ENCODE data around the gene ATP6V1C2.

DNA sequence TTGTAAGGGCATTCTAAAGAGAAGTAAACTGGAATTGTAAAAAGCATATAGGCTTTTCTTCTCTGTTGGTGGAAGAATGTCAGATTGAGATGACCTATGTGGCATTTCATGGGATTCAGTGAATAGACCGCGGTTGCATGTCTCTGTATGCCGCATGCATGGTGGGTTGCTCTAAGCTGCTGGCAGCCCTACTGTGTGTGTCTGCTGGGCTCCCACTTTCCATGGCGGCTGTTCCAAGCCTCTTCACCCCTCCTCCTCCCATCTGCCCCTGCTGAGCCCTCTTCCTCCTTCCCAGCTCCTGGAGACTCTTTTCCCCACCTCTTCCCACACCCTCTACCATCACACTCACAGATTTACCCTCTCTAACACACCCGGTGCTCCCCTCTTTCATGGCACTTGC is 12.6 kb downstream of the ATP6V1C2 start:
- TF ChIP-seq, protein P1, sequence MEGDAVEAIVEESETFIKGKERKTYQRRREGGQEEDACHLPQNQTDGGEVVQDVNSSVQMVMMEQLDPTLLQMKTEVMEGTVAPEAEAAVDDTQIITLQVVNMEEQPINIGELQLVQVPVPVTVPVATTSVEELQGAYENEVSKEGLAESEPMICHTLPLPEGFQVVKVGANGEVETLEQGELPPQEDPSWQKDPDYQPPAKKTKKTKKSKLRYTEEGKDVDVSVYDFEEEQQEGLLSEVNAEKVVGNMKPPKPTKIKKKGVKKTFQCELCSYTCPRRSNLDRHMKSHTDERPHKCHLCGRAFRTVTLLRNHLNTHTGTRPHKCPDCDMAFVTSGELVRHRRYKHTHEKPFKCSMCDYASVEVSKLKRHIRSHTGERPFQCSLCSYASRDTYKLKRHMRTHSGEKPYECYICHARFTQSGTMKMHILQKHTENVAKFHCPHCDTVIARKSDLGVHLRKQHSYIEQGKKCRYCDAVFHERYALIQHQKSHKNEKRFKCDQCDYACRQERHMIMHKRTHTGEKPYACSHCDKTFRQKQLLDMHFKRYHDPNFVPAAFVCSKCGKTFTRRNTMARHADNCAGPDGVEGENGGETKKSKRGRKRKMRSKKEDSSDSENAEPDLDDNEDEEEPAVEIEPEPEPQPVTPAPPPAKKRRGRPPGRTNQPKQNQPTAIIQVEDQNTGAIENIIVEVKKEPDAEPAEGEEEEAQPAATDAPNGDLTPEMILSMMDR (IDR thresholded peaks at IDR 0.05) = no peak
- TF ChIP-seq POLR2A (IDR thresholded peaks at IDR 0.05) = no peak
